ENCODE results near the gene SLC6A13.
"Not testable (repeated sequence)": the region's sequence is repeated elsewhere in the genome, so short reads cannot be mapped to it uniquely, and the experiment has no call there.

Gene SLC6A13

DNA sequence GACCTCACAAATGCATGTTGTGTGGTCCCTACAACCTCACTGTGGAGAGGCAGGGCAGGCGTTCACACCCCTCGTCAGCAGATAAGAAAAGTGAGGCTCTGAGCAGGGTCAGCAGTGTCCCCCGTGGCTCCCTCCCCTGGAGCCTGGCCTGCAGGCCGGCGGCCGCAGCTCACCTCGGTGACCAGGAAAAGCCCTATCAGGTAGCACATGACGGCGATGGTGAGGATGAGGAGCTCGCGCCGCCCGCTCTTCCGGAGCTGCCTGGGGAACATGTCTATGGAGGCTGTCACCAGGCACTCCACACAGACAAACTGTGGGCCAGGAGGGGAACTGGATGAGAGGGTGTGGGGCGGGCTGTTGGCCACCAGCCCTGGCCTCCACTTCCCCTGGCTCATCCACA is 66.7 kb downstream of the SLC6A13 start:
- no peak for DNase-seq

DNA sequence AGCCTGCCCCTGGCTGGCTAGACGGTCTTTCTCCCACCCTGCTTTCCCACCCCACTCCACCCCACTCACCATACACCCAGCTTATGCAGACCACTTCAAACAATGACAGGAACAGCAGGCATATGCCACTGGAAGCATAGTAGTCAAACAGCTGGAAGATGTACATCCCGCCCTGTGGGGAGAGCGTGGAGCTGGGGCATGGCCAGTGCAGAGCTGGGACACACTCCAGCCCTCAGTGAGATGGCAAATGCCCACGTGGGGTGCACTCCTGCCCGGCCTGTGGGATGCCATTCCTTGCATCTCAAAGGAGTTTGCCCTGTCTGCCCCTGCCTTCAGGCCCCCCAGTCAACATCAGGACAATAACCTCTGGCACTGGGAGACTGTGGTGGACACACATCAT is 67.5 kb downstream of the SLC6A13 start:
- DNase-seq: no peak

DNA sequence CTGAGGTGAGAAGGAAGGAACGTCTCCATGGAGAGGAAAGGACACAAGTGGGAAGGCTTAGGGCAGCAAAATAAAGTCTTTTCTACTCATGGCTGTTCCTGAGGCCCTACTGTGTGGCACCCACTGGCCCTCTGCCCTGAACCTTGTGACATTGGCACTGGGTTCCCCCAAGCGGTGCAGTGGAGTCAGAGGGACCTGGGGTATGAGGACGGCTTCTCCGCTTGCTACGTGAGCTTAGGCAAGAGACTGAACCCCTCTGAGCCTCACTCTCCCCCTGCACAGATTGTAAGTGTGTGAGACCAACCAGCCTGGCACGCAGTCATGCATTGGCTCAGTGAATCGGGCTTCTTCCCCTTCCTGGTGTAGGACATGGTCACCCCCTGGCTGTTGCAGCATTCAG is 68.4 kb downstream of the SLC6A13 start:
- no peak for DNase-seq

DNA sequence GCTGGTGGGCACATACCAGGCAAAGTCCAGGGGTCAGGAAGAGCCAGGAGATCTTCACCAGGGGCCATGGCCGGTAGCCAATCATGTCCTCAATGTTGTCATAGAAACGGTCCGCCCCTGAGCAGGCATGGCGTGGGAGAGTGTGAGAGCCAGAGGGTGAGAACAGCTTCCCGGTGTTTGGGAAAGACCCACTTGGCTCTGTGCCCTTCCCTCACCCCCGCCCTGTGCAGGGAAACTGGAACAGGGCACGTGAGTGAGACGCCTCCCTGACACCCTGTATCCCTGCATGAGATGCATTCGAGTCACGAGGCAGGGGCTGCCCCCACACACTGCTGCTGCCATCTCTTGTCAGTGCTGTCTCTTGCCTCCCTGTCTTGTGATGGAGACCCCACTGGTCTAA is 69.4 kb downstream of the SLC6A13 start:
- DNase-seq: no peak

DNA sequence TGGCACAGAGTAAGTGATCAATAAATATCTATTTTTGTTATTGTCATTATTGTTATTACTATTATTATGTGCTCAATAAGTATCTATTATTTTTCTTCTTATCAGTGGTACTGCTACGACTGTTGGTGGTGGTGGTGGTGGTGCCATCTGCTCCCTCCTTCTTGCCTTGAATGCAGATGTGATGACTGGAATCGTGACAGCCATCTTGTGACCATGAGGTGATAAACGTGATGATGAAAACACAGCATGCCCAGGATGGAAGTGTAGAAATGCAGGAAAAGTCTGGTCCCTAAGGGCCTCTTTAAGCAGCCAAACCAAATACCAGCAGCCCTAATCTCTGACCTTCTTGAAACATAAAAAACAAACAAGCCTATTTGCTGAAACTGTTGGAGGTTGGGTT is 71.1 kb downstream of the SLC6A13 start:
- no peak for DNase-seq

DNA sequence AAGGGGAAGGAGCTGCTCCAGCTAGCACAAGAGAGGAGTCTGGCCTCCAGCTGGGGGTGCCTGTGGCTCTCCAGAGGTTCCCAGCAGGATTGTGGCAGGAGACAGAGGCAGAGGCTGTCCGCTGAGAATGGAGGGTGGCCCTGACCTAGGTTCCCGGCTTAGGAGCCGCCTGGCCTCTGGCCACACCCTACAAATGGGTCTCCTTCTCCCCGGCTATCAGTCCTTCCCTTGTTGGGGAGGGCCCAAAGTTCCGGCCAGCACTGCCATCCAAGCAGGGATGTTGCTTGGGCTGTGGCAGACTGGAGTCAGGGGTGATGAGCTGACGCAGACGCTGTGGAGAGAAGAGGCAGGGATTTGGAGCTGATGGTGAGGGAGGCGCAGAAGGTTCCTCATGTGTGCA is 71.8 kb downstream of the SLC6A13 start:
- no peak for DNase-seq

DNA sequence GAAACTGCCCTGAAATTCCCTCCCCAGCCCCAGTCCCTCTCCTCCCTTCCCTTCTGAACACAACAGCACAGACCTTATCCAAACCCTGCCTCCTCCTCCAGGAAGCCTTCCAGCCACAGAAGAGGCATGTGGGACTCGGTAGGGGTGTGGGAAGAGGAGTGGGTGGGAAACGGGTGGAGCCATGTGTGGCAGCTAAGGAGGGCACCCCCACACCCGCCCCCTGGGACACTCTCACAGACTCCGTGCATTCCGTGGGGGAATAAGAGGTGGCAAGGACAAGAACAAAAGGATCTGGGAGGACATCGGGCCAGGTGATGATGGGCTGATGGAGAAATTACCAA is 73.0 kb downstream of the SLC6A13 start:
- DNase-seq: no peak

DNA sequence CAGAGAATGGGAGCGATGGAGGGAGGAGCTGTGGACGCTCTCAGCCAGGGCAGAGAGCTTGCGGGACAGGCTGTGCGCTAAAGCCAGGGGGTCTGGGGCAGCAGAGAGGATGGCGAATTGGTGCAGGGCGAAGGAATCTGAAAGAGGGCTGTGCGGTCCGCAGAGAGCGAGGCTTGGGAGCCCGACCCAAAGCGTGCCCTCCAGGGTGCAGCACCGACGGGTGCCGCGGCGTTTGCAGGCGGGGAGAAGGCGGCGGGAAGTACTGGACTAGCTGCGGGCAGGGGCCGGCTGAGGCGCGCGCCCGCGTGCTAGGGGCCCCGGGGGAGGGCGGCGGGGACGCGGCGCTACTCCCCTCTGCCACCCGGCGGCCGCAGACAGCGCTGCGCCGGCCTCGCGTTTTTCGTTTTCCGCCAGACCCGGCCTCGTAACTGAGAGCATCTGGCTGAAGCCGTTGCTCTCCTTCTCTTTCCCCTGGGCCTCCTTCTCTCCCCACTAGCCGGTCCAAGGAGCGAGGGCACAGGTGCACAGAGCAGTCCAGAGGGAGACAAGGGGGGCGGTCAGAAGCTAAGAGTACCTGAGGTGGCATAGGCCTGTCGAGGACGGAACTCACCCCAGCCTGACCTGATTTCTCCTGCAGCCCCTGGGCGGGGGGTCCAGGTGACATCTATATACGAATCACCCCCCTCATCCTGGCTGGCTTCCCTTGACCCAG is 73.6 kb downstream of the SLC6A13 start:
- DNase-seq: peak; percentile 63

DNA sequence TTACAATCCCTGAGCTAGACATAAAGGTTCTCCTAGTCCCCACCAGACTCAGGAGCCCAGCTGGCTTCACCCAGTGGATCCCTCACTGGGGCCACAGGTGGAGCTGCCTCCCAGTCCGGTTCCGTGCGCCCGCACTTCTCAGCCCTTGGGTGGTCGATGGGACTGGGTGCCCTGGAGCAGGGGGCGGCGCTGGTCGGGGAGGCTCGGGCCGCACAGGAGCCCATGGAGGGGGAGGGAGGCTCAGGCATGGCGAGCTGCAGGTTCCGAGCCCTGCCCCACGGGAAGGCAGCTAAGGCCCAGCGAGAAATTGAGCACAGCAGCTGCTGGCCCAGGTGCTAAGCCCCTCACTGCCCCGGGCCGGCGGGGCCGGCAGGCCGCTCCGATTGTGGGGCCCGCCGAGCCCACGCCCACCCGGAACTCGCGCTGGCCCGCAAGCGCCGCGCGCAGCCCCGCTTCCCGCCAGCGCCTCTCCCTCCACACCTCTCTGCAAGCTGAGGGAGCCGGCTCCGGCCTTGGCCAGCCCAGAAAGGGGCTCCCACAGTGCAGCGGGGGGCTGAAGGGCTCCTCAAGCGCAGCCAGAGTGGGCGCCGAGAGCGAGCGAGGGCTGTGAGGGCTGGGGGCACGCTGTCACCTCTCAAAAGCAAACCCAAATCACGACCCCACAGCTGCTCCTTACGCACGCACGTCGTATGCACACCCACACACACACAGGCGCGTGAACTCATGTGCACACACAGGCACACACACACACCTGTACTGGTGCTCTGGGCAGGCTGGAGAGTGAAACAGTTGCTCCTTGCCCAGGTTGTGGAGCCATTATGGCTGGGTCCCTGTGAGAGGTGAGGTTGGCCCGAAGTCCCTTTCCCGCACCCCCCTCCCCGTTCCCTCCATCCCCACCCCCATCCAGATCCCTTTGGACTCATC is 74.4 kb downstream of the SLC6A13 start:
- DNase-seq: not testable (repeated sequence)

DNA sequence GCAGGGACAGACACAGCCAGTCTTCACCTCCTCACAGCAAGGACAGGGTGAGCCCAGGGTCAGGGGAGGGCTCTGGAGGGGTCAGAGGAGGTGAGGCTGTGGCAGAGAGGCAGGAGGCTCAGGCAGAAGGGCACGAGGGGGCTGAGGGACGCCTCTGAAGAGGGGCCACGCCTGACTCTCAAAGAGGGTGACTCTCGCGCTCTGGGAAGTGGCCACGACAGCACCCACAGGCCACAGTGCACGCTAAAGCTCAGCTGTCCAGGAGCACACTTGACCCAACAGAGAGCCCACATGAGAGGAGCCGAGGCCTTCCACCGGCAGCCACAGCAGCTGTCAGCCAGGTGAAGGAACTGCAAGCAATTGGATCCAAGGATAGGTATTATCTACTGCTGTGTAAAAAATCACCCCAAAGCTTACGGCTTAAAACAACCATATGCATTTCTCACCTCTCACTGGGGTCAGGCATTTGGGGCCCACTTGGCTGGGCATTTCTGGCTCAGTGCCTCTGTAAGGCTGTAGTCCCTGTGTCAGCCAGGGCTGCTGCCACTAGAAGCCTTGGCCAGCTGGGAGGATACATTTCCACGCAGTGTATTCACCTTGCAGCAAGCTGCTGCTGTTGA is 76.5 kb downstream of the SLC6A13 start:
- no peak for DNase-seq

DNA sequence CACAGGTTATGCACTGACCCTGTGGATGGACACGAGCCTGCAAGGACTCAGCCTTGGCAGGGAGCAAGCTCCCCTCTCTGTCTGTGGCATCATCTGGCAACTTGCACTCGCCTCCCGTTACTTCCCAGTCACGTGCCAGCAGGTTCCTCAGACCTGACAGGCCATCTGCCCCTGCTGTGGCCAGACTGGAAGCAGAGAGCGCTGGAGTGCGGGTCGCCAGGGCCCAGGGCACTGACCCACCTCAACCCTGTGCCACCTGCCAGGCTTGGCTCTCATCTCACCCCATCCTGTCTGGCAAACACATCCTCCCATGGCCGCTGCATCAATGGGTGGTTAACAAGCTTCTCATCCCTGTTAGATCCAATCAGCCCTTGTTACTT is 77.1 kb downstream of the SLC6A13 start:
- no peak for DNase-seq

DNA sequence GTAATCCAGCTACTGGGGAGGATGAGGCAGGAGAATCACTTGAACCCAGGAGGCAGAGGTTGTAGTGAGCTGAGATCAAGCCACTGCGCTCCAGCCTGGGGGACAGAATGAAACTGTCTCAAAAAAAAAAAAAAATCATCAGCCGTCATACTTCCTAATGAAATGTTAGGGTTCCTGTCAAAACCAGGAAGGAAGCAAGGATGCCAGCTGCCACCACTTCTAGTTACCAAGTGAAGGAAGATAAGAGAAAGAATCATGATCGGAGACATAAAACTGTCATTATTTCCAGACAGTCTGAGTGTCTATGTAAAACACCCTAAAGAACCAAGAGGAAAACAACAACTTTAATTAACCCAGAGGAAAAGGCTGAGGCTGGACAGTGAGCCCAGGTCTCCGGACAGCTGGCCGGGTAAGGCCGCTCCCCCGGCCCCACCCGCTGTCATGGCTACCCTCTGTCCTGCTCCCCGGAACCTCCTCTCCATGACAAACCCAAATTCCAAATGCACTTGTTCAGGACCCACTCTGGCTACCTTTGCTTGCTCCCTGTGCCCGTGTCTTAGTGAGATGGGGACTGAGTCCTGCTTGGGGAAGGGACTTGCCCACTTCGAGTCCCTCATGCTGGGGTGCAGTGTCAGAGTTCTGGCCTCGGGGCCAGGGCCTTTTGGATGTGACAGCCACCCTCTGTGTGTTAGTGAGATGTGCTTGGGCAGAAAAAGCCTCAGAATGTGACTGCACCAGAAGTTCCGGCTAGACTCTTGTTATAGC is 77.6 kb downstream of the SLC6A13 start:
- DNase-seq: no peak

DNA sequence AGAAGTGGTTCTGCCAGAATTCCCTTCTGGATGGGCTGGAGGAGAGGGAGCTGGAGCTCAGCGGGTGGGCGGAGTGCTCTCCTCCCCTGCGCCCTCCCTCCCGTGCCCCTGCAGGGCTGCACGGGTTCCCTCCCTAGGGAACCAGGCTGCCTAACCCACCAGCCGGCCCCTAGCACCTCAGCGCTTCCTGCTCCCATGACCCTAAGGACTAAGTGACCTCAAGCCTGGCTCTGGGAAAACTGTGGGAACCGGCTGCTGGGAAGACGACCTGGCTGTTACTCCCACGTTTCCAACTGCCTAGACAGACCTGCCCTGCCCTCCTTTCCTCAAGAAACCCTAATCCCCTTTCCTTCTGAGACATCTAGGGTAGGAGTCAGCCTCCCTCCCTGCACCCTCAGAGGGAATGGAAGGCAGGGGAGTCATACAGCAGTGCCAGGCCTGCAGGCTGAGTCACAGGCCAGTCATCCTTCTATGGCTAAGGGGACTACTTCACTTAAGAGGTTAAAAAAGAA is 80.2 kb downstream of the SLC6A13 start:
- DNase-seq: peak; percentile 87

DNA sequence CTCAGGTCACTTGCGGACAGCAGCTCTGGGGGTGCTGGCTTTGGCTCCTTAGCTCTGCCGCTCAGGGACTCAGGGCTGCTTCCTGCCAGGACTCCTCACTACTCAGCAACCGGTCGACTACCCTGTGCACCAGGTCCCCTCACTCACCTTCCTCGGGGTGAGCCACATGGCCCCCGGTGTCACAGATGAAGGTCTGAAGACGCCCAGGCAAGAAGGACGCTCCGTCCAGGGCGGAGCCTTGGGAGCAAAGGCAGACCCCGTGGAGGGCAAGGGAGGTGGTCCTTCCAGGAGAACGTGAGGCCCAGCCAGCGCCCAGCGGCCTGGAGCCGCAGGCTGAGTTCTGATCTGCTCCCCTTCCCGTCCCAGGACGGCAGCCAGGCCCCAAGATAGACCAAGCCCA is 80.7 kb downstream of the SLC6A13 start:
- no peak for DNase-seq

DNA sequence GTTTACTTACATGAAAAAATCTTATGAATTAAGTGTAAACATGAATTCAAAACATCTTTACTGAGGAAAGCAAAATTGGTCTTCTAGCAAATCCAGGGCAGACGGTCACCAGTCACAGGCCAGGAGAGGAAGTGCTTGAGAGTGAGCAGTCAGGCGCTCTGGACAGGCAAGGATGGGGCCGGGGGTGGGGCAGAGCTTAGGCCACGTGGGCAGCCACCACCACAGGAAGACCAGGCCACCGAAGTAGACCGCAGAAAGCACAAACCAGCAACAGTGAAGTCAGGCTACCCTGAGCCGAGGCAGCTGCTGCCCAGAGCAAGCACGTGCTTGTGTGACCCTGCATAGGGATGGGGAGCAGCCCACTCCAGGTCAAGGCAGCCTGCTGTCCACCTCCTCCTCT is 82.2 kb downstream of the SLC6A13 start:
- DNase-seq: no peak

DNA sequence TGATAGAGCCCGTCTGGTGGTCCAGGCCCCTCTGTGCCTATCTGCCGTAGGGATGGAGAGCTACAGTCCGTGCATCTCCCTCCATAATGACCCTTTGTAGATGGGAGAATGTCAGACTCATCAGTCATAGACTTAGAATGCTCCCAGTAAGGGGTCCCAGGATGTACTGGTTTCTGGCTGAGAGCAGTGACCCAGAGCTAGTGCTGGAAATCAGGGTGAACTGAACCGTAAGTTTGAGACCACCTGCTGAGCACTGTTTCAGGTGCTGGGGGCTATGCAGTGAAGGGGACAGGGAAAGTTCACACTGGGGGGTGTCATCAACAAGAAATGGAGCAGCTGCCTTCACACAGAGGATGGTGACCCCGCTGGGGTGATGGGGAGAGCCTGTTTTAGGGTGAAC is 82.8 kb downstream of the SLC6A13 start:
- no peak for DNase-seq

DNA sequence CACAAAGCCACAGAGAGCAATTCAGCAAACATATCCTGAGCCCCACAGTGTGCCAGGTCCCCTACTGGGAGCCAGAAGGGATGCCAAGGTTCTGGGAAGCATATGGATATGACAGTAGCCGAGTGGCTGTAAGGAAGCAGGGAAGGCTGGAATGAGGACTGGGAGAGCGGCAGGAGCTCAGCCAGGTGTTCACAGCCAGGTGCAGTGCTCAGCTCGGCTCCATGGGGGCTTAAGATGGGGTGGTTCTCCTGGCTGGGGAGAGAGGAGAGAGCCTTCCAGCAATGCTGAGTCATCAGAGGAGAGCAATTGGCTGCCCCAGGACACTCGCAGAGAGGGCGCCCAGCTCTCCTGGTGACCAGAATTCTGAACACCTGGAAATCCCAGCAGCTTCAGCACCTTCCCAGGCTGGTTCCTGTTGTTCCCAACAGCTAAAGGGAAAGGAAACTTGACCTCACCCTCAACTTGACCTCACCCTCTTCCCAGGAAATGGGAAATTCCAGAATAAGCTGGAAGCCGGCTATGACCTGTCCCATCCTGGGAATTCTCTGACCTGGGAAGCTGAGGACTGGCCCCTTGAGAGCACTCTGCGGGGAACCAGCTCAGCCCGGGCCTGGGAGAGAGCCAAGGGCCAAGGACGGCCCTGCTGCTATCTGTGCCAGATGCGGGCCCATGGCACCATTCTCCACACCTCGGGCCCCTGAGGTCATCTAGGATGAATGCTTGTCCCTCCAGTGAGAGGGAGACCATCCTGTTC is 83.3 kb downstream of the SLC6A13 start:
- no peak for DNase-seq

DNA sequence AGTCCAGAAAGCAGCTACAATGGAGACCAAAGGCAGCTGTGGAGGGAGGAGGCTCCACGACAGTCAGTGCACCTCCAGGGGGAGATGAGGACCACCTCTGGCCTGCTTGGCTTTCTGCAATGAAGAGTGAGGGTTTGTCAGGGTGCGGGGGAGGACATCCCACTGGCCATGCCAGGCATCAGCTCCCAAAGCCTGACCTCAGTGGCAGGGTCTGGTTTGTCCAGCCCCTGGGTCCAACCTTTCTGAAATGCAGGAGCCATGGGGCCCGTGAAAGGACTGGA is 83.9 kb downstream of the SLC6A13 start:
- no peak for DNase-seq

DNA sequence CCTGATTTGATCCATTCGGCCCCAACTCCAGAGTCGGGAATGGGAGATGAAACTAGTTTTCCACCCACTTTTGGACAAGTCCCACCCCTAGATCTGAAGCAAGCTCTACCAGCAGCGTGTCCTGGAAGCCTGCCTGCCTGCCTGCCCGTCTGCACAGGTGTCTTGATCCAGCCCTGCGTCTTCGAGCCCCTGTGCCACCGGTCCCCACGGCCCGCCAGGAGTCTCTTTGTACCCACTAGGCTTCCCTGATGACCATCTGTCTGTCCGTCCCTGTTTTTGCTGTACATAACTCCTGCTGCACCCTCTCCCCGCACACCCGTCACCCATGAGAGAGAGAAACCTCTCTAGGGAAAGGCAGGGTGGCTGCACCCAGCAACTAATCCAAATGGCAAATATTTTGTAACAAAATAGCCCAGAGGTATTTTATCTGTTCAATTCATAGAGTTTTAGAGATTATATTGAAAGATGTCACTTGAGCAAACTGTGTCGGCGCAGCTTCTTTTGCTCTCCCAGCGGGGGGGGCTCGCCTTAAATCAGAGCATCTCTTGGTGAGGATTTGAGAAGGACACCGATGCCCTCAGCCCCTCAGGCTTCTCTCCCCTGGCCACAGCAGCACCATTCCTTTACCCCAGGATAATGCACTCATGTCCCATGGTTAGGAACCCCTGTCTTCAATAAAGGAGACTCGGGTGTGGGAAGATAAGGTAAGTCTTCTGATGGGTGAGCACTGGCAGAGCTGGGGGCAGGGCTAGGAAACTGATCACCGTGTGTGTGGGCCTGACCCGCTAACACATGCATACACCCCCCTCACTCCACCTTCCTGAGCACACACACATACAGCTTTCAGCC is 84.4 kb downstream of the SLC6A13 start:
- DNase-seq: no peak

DNA sequence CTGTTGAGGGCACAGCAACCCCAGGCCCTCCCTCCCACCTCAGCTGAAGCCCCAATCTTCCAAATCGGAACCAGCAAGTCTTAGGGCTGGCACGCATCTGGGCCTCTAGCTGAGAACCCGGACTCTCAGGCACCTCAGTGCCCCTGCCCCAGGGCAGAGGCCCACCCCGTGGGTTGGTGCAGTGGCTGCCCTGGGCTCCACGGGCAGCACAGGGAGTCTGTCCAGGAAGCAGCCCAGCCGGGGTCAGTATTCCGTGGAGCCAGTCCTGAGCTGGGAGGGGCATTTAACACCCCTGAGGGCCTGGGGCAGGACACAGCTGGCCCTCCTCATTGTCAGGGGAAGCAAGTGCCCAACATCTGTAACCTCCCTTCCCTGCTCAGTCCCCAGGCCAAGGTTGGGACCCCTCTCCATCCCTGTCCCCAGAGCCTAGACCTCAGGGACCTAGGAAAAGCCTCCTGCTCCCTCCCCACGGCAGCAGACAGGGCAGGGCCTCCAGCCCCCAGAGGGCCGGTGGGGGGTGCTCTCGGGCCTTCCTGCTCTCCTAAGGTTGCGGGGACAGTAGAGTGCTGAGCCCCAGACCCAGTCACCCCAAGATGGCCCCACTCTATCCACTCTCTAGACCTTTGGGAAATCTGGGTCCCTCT is 85.2 kb downstream of the SLC6A13 start:
- DNase-seq: no peak
